OCI-LY7 (cell line): ENCODE data around the gene RETREG2. TPM values are rescaled to one million over a fixed set of nuclear protein-coding genes. Genes with fewer than 3 reads are reported as not detected.

Source experiments
- BruUV-seq: library from RNA; stranded (reverse); fragments of 400-500 nt; replicated peaks from 2 replicates; lab custom pipeline; 2021; lab: Mats Ljungman, UMichigan
- CTCF ChIA-PET: fragments of 300-600 bp; sonication (Branson Sonifier 250); formaldehyde crosslinking; loops from one replicate; lab custom pipeline; 2022; ENCODE audit warnings: antibody characterized with exemption; ENCODE audit not compliant: unreplicated experiment; lab: Charles Lee
- POLR2A ChIA-PET: fragments of 300-600 bp; sonication (Branson Sonifier 250); formaldehyde crosslinking; loops from one replicate; lab custom pipeline; 2022; ENCODE audit warnings: antibody characterized with exemption; lab: Charles Lee
- DNase-seq: peaks from one replicate; pipeline ENCODE4 v3.0.0-alpha.2; 2015; ENCODE audit warnings: low spot score
- H2AFZ ChIP-seq: fragments of 200-600 bp; sonication (generic), shearing (Covaris generic); 2 replicates; pipeline ENCODE4 v1.6.1; 2014; ENCODE audit warnings: mild to moderate bottlenecking, antibody characterized with exemption, low read length, moderate library complexity
- H3K27ac ChIP-seq: fragments of 200-600 bp; sonication (generic); 2 replicates; pipeline ENCODE4 v1.5.1; 2014; ENCODE audit warnings: mixed run types, low read depth, mild to moderate bottlenecking, moderate library complexity, low read length, inconsistent platforms; ENCODE audit not compliant: poor library complexity, severe bottlenecking
- H3K36me3 ChIP-seq: fragments of 200-600 bp; sonication (generic); 2 replicates; pipeline ENCODE4 v1.6.1; 2014; ENCODE audit warnings: mild to moderate bottlenecking, antibody characterized with exemption, low read length, moderate library complexity, mixed read lengths; ENCODE audit not compliant: insufficient read depth
- H3K4me1 ChIP-seq: fragments of 200-600 bp; sonication (generic); 2 replicates; pipeline ENCODE4 v1.5.1; 2014; ENCODE audit warnings: mild to moderate bottlenecking, low read length; ENCODE audit not compliant: insufficient read depth, poor library complexity, severe bottlenecking
- H3K4me2 ChIP-seq: fragments of 200-600 bp; sonication (generic); 2 replicates; pipeline ENCODE4 v1.6.1; 2014; ENCODE audit warnings: mild to moderate bottlenecking, low read length
- H3K4me3 ChIP-seq: fragments of 200-600 bp; sonication (generic); 2 replicates; pipeline ENCODE4 v1.5.1; 2014; ENCODE audit warnings: mild to moderate bottlenecking, low read depth, low read length; ENCODE audit not compliant: poor library complexity, severe bottlenecking
- H3K79me2 ChIP-seq: fragments of 200-600 bp; sonication (generic); 2 replicates; pipeline ENCODE4 v1.6.1; 2016; ENCODE audit warnings: low read depth, mild to moderate bottlenecking, low read length, moderate library complexity, mixed read lengths; ENCODE audit not compliant: insufficient read depth
- H3K9me2 ChIP-seq: fragments of 200-600 bp; sonication (generic); 2 replicates; pipeline ENCODE4 v1.6.1; 2016; ENCODE audit warnings: mild to moderate bottlenecking, low read length, mixed read lengths; ENCODE audit not compliant: insufficient read depth
- H3K9me3 ChIP-seq: fragments of 200-600 bp; sonication (generic); 2 replicates; pipeline ENCODE4 v1.6.1; 2014; ENCODE audit warnings: mild to moderate bottlenecking, mixed run types, low read length, mixed read lengths
- H4K20me1 ChIP-seq: fragments of 200-600 bp; sonication (generic); 2 replicates; pipeline ENCODE4 v1.6.1; 2014; ENCODE audit warnings: mild to moderate bottlenecking, antibody characterized with exemption, low read length, moderate library complexity, mixed read lengths; ENCODE audit not compliant: insufficient read depth
- EZH2phosphoT487 ChIP-seq: fragments of 200-600 bp; sonication (generic); IDR thresholded peaks from 2 replicates; pipeline ENCODE4 v1.6.1; 2018; ENCODE audit warnings: low read depth, borderline replicate concordance, mild to moderate bottlenecking, mixed run types, antibody characterized with exemption, low read length, moderate library complexity, mixed read lengths
- intact Hi-C: fragments of 100-400 bp; cut with micrococcal nuclease; formaldehyde crosslinking; loops from one replicate; pipeline ENCODE4 v1.10.0; 2022; ENCODE audit not compliant: unreplicated experiment
- total RNA-seq, 2 experiments: library from RNA; depleted of rRNA in 1 of 2; stranded (reverse); fragments of >200 nt in 1 of 2; shearing (Covaris generic) in 1 of 2; gene quantifications; 2 replicates each; pipeline ENCODE4 v1.2.3, GENCODE V29; 2014 to 2022
- TF ChIP-seq, protein P1 (sequence below): fragments of 200-600 bp; sonication (generic); conservative IDR thresholded peaks from 2 replicates; pipeline ENCODE4 v1.5.1; 2014; ENCODE audit warnings: mild to moderate bottlenecking, antibody characterized with exemption, low read length, moderate library complexity, mixed read lengths

RETREG2 gene
- total RNA-seq, 2 experiments from 2014 or later = 59.1 to 74.6 TPM

- CTCF ChIA-PET = no interaction called here
- intact Hi-C loops = no loop called here
- no peak overlapping the region for H3K4me2 ChIP-seq
Observed at GRCh38 chr2:219215871-219216534, 37.9 kb downstream of the RETREG2 start.

DNA sequence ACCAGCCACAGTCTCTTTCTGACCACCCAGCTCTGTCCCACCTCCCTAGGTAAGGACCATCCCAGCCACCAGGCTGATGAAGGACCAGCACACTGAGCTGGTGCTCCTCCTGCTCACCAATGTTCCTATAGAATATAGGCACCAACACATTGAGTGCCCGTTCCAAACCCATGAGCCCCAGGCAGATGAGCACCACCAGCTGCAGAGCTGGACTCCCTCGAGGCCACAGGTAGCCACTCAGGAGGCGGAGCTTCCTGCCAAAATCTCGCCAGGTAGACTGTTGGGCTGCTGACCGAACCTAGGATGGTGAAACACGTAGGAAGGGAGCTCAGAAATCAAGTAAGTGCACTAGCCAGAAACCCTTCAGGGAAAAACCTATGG is 38.5 kb downstream of the RETREG2 start:
- no peak overlapping the region for H3K4me3 ChIP-seq
- no TSS peak for BruUV-seq
- ChIA-PET CTCF (no interaction called here), POLR2A (interaction anchor here (0.5 to 2.1 kb wide), 3 partner anchors 13 to 129 kb away, joined by 3 to 8 read pairs (median 3); partner anchors contain the start of genes ANKZF1 and ATG9A)
- no peaks in the 10 kb centered on the region for H3K79me2 ChIP-seq
- DNase-seq = no peak
- H4K20me1 ChIP-seq = no peaks in the 10 kb centered on the region
- no peak for TF ChIP-seq EZH2phosphoT487
- TF ChIP-seq, protein P1, sequence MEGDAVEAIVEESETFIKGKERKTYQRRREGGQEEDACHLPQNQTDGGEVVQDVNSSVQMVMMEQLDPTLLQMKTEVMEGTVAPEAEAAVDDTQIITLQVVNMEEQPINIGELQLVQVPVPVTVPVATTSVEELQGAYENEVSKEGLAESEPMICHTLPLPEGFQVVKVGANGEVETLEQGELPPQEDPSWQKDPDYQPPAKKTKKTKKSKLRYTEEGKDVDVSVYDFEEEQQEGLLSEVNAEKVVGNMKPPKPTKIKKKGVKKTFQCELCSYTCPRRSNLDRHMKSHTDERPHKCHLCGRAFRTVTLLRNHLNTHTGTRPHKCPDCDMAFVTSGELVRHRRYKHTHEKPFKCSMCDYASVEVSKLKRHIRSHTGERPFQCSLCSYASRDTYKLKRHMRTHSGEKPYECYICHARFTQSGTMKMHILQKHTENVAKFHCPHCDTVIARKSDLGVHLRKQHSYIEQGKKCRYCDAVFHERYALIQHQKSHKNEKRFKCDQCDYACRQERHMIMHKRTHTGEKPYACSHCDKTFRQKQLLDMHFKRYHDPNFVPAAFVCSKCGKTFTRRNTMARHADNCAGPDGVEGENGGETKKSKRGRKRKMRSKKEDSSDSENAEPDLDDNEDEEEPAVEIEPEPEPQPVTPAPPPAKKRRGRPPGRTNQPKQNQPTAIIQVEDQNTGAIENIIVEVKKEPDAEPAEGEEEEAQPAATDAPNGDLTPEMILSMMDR = no peak
- H3K4me2 ChIP-seq = no peak overlapping the region
- H2AFZ ChIP-seq = no peak overlapping the region
- H3K4me1 ChIP-seq = peaks cover 10% of the 10 kb centered on the region
- intact Hi-C loops = no loop called here
- no peak overlapping the region for H3K27ac ChIP-seq
- H3K9me3 ChIP-seq = no peaks in the 10 kb centered on the region
- H3K9me2 ChIP-seq = no peaks in the 10 kb centered on the region
- peaks cover 28% of the 10 kb centered on the region for H3K36me3 ChIP-seq

More at GRCh38 chr2:219215871-219216534, 37.9 kb downstream of the RETREG2 start:
- Histone ChIP-seq H3K79me2 (no peaks in the 10 kb centered on the region), H2AFZ (no peak overlapping the region), H4K20me1 (no peaks in the 10 kb centered on the region), H3K4me3 (no peak overlapping the region), H3K36me3 (peaks cover 27% of the 10 kb centered on the region), H3K9me3 (no peaks in the 10 kb centered on the region), H3K9me2 (no peaks in the 10 kb centered on the region), H3K27ac (no peak overlapping the region), H3K4me1 (peaks cover 10% of the 10 kb centered on the region)
- BruUV-seq = no TSS peak
- TF ChIP-seq, protein P1 = no peak
- TF ChIP-seq EZH2phosphoT487 = no peak
- DNase-seq = no peak
- POLR2A ChIA-PET = interaction anchor here (0.5 to 2.1 kb wide), 3 partner anchors 14 to 129 kb away, joined by 3 to 8 read pairs (median 3); partner anchors contain the start of genes ANKZF1 and ATG9A

DNA sequence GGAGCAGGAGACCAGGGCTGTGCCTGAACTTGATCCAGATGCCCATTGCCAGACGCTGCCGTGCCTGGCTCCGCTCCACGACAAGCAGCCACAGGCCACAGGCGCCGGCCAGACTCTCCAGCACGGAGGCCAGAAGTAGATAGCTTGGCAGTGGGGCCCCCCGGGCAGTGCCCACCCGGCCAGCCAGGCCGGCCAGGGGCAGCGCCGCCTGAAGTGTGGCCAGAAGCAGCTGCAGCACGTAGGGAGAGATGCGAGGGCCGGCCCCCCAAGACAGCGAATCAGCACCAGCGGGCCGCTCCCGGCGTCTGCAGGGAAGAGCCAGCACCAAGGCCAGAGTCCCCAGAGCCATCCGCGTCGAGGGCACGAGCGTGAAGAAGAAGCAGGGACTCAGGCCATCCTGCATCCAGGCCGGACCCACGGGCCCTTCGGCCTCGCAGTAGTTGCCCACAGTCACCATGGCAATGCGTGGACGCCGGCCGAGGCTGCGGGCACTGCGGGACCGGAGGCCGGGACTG is 40.2 kb downstream of the RETREG2 start:
- CTCF ChIA-PET = interaction anchor here (0.6 kb wide), 1 partner anchor 77 kb away, joined by 3 read pairs; no protein-coding TSS in a partner anchor
- Histone ChIP-seq H3K9me2 (no peaks in the 10 kb centered on the region), H4K20me1 (no peaks in the 10 kb centered on the region), H3K4me2 (peak overlapping the region; percentile 56; the same call in 1 of the 2 replicates), H2AFZ (no peak overlapping the region), H3K79me2 (no peaks in the 10 kb centered on the region), H3K9me3 (no peaks in the 10 kb centered on the region), H3K36me3 (peaks cover 38% of the 10 kb centered on the region; the same call in 1 of the 2 replicates), H3K27ac (no peak overlapping the region), H3K4me1 (peaks cover 10% of the 10 kb centered on the region), H3K4me3 (no peak overlapping the region)
- intact Hi-C loops = no loop called here
- no peak for TF ChIP-seq EZH2phosphoT487
- TF ChIP-seq, protein P1 = no peak
- BruUV-seq = no TSS peak
- POLR2A ChIA-PET = no interaction called here
- no peak for DNase-seq
